ENCODE results near the gene MECR.

GRCh38 chr1:29217633-29218032 is 13.1 kb downstream of the MECR start:
- TF ChIP-seq, protein P1, sequence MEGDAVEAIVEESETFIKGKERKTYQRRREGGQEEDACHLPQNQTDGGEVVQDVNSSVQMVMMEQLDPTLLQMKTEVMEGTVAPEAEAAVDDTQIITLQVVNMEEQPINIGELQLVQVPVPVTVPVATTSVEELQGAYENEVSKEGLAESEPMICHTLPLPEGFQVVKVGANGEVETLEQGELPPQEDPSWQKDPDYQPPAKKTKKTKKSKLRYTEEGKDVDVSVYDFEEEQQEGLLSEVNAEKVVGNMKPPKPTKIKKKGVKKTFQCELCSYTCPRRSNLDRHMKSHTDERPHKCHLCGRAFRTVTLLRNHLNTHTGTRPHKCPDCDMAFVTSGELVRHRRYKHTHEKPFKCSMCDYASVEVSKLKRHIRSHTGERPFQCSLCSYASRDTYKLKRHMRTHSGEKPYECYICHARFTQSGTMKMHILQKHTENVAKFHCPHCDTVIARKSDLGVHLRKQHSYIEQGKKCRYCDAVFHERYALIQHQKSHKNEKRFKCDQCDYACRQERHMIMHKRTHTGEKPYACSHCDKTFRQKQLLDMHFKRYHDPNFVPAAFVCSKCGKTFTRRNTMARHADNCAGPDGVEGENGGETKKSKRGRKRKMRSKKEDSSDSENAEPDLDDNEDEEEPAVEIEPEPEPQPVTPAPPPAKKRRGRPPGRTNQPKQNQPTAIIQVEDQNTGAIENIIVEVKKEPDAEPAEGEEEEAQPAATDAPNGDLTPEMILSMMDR (IDR thresholded peaks at IDR 0.05), result no peak
- no peak for TF ChIP-seq POLR2A (IDR thresholded peaks at IDR 0.05)
